ENCODE data around the gene ABTB2. TPM values are rescaled to one million over a fixed set of nuclear protein-coding genes. Genes with fewer than 3 reads are reported as not detected.

Gene ABTB2
- total and polyA plus RNA-seq, 2 of the 8 experiments (the other 6 are each of a cell fraction or from before 2014, with no cell fraction given) = 7.7 to 10.2 TPM

- Histone ChIP-seq H2BK120ac (replicated peaks; ENCODE audit: low read depth, low read length) (no peak overlapping the region), H3K56ac (replicated peaks; ENCODE audit: insufficient read length, low read depth, low read length) (no peak overlapping the region), H3K4me3 (ENCODE audit: extremely low read depth in 1 of 4, insufficient read depth in 2 of 4, low read depth in 3 of 4, low read length in 4 of 4) (no peak overlapping the region), H3K27ac (ENCODE audit: low read depth, low read length) (no peak overlapping the region), H3K27me3 (replicated peaks in 1 of 4; ENCODE audit: control insufficient read depth in 3 of 4, extremely low read depth in 1 of 4, insufficient read depth in 3 of 4, low read length in 3 of 4) (no peaks in the 10 kb centered on the region), H4K20me1 (replicated peaks in 1 of 2; ENCODE audit: control insufficient read depth in 1 of 2, insufficient read depth in 2 of 2, low read length in 2 of 2) (peaks cover 2 to 3% of the 10 kb centered on the region in 2 experiments), H4K5ac (ENCODE audit: insufficient read length, low read depth, low read length) (no peak overlapping the region), H2AFZ (ENCODE audit: low read length) (no peak overlapping the region), H3K14ac (ENCODE audit: insufficient read length) (no peak overlapping the region), H2BK12ac (ENCODE audit: low read depth, low read length) (no peak overlapping the region), H3K79me2 (ENCODE audit: control insufficient read depth in 1 of 2, insufficient read depth in 2 of 2, low read length in 2 of 2) (no peaks in the 10 kb centered on the region), H3K4me1 (replicated peaks in 1 of 4; ENCODE audit: control insufficient read depth in 3 of 4, insufficient read depth in 4 of 4, low read length in 3 of 4) (peaks cover 8 to 18% (median 9%) of the 10 kb centered on the region in 4 experiments), H3K9ac (replicated peaks in 1 of 4; ENCODE audit: extremely low read depth in 1 of 4, low read depth in 3 of 4, low read length in 3 of 4) (no peak overlapping the region), H3K9me3 (ENCODE audit: insufficient read depth in 2 of 2, low read depth in 1 of 2, low read length in 1 of 2) (no peaks in the 10 kb centered on the region), H3K4me2 (ENCODE audit: insufficient read depth in 1 of 2, low read depth in 2 of 2, low read length in 2 of 2) (peak overlapping the region in 1 of 2 experiments; percentile 10; a peak in 1 of 4 replicates), H3K23me2 (ENCODE audit: low read depth, low read length) (no peaks in the 10 kb centered on the region; the same call in 1 of the 2 replicates), H3K18ac (ENCODE audit: extremely low read depth, low read length) (no peak overlapping the region; the same call in 1 of the 2 replicates), H3K23ac (ENCODE audit: insufficient read length) (no peak overlapping the region), H3K36me3 (ENCODE audit: control insufficient read depth in 2 of 4, insufficient read depth in 4 of 4, low read length in 3 of 4) (no peaks in the 10 kb centered on the region), H3K79me1 (ENCODE audit: low read depth, low read length) (no peaks in the 10 kb centered on the region; the same call in 1 of the 2 replicates), H4K8ac (ENCODE audit: extremely low read depth, insufficient read depth, low read length) (no peak overlapping the region), H3K4ac (replicated peaks; ENCODE audit: insufficient read length, low read depth, low read length) (no peak overlapping the region), H2BK15ac (ENCODE audit: low read length) (no peak overlapping the region), H2AK5ac (ENCODE audit: low read depth, low read length) (no peak overlapping the region), H2BK5ac (ENCODE audit: low read depth, low read length) (no peak overlapping the region), H4K91ac (replicated peaks; ENCODE audit: insufficient read length, low read length) (no peak overlapping the region), H2BK20ac (ENCODE audit: low read length) (no peak overlapping the region)
- DNase-seq (ENCODE audit: low read depth in 1 of 2, low spot score in 2 of 2) (no peak), FAIRE-seq (no peak)
- CTCF ChIA-PET (ENCODE audit: partially characterized antibody) = interaction anchor here (1.0 to 7.1 kb wide), 3 partner anchors 11 to 230 kb away, joined by 3 to 36 read pairs (median 9); no protein-coding TSS in a partner anchor
- WGBS, 2 experiments (ENCODE audit: extremely low coverage in 1 of 2, insufficient coverage in 1 of 2, insufficient read length in 1 of 2, insufficient replicate concordance in 2 of 2, low coverage in 1 of 2, low lambda C conversion rate in 2 of 2, missing lambda C conversion rate in 1 of 2) = 85% methylated on average over 8 of the region's 8 CpGs; no CpG with 5 or more reads in 1 of the 2 experiments
- POLR2A ChIA-PET (ENCODE audit: partially characterized antibody) = interaction anchor here (1.4 kb wide), 1 partner anchor 95 kb away, joined by 4 read pairs; the partner anchor contains the start of gene ABTB2
- TF ChIP-seq MAFK (IDR thresholded peaks at IDR 0.05; ENCODE audit: low read depth, low read length) = no peak
These were observed 95.2 kb downstream of the ABTB2 start for GRCh38 chr11:34262531-34263081.
